Stromal cell of bone marrow (primary cell): ENCODE data around the gene NCAM2.

ENCODE experiments used
- DNase-seq: peaks from one replicate; pipeline ENCODE4 v3.0.0-alpha.2; 2012; ENCODE audit warnings: low read depth

NCAM2 gene

DNA sequence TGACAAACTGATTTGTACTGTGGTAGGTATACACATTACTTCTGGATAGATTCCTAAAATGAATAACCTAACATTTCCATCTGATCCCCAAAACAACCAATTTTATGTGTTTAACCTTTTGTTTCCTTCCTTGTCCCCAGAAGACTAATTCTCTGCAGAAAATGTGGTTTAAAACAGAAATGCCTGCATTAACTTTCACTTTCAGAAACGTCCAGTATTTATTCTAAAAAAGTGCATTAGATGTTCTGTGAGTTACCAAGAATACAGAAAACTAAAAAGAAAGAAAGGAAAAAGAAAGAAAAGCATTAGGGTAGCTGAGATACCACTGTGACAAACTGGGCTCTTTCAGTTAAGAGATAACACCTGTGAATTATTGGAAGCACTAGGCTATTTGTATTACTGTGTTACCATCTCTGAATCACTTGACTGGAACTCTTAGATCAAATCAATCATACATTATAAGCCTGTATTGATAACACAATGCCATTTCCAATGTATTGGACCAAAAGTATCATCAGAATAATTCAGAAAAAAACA, 177.7 kb downstream of the NCAM2 start:
- no peak for DNase-seq

DNA sequence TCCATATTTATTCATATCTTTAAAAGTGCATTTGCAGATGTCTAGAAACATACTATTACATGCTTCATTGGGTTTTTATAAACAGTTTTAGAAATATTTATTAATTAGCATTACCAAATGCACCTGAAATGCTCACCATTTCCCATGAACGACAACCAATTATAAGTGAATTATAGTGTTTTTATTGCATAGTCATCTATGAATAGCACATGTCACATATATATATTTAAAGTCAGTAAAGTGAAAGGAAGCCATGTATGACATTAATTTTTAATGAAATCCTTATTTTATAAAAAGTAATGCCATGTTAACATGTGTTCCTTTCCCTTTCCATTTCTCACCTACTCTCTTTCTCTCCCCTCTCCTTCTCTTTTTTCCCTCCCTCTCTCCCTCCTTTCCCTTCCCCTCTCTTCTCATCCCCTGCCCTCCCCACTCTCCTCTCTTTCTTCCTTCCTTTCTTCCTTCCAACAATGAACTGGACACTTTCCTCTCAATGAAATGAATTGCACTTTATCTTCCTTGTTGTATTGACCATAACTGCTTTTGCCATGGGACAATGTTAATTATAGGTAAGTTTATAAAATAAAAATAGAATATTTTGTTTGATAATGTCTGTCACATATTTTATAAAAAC, 179.3 kb downstream of the NCAM2 start:
- no peak for DNase-seq

DNA sequence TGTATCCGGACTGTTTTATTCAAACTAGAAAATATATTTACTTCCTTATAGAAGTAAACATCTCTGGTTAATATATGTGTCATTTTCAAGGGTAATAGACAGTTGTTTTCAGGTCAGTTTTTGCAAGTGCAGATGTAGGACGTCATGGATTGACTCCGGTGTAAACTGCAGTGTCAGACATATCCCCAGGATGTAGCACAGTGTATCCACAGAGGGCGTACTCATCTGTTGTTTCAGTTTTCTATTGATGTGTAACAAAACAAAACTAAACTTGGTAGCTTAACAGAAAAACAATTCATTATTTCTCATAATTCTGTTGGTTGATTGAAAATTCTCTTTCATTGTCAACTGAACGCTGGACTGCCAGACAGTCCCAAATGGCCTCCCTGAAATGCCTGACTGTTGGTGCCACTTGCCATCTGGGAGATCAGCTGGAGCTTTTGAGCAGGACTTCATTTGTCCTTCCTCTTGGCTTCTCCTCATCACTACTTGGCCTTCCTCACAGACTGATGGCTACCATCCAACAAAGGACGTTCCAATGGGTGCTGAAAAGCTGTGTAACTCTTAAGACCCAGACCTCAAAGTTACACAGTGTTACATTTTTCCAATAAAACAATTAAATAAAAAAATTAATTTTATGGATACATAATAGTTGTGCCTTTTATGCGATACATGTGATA, 181.6 kb downstream of the NCAM2 start:
- no peak for DNase-seq

DNA sequence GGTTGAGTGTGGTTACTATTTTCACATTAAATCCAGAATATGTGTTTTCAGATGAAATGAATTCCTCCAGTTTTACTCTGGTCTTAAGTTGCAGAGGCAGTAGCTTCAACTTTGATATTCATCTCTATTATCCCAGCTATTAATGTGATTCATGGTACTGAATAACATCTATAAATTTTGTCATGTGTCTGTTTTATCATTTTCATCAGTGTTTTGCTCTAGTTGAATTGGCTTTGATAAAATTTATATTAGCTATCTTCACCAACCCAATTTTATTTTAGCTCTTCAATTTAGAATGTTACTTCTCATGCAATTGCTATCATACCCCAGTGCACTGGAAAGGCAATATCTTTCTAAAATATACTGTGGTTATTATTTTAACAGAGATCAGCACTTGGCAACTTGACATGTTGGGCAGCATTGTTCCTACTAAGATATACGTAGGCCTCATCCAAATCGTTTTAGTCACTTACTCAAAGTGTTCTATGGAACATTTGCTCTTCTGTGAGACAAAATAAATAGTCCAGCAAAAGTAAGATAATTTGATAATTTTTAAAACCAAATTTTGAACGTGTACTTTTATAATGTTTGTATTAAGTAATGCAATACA, 184.3 kb downstream of the NCAM2 start:
- no peak for DNase-seq

DNA sequence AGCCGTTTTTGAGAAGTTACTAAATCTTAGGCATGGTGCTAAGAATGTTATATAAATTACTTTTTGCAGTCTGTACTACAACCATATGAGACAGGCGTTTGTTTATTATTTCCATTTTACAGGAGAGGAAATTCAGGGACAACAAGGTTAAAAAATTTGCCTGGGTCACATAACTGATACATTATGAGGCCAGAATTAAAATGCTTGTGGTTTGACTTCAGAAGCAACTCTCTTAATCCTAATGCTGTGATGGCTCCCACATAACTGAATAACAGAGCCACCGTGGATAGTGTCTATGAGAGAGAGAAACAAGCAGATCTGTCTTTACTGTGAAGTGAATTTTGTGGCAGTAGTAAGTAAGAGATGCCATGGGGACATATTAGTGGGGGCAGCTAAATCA, 184.9 kb downstream of the NCAM2 start:
- no peak for DNase-seq

DNA sequence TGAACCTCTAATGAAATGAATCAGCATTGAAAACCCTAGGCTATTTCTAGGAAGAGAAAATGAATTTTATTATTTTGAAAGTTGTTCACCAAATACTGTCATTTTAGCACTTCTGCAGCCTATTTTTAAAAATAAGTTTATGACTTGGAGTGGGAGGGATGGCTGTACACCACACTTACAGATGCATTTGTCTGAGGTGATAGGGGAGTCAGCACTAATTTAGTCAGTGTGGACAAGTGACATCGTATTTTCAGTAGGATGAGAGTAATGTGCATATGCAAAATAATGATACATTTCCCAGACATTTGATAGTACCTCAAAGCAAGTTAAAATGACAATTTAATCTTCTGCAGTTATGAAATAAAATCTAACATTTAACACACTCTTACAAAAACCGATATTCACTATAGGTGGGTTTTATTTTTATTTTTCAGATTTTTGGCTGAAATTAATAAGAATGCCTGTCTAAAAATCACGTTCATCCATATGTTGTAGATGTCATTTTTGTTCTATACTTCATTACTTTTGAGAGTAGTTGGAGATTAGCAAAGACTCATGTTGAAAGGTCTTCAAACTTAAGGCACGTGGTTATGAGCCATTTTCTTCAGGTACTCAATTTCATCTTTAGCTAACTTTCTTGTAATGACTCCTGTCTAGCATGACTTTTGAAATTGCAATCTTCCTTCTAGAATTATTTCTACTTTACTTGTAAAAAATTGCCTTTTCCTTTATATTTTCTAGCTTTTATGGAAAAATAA, 186.7 kb downstream of the NCAM2 start:
- DNase-seq, result no peak

DNA sequence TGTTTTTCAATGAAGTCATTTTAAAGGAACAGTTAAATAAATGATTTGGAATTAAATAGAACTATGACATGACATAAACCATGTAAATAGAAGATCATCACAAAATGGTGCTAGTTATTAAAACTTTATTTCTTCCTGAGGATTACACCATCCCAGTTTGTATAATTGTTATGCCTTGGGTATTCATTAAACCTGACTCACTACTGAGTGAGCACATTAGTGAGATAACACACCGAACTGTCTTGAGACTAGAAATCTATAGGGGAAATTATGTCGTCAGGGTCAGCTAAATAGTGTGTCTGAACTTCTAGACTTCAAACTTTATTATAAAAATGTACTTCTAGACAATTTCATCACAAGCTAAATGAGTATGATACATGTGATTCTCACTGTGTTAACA, 189.4 kb downstream of the NCAM2 start:
- no peak for DNase-seq

DNA sequence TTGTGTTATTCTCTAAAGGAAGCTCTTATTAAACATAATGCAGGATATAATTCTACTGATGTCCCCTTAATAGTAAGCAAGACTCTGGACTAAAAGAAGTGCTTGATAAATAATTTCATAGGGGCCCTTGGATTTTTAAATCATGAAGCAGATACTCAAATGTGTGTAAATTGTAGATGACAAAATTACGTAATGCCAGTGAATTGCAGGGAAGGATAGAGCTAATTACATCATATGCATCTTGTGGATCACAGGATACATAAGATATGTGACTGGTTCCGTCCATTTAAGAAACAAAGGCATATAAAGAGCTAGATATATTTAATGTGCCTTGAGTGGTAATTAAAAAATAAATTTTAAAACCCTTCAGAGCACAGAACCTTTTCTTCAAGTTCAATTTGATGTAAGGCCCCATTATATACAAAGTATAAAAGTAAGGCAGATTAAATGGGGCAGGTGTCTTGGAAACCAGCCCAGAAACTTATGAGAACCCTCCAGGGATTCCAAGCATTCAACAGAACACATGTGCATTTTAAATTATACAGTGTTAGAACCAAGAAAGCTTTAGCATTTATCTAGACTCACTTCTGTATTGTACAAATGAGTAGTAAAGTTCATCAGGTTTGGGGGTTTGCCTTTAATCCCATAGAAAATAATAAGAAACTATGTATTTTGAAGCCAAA, 190.4 kb downstream of the NCAM2 start:
- no peak for DNase-seq

DNA sequence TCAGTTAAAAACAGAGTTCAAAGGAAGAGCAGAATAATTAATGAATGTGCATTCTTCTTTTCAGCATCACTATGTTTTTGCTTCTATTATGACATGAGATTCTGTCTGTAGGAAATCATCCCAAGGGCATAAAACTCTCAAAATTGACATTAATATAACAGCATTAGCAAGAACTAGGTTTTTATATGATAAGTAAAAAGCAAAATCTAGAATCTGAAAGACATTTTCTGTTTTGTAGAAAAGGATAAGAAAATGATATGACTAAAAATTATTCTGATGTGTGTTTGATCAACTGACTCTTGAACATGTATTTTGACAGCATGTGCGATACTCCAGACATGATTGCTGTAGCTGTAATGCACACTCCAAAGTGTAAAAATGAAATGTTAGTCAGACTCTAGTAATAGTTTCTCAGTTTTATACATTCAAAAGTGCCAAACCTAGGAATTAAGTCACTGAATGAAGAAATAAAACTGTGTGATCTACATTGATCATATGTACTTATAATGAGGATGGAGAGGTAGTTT, 197.3 kb downstream of the NCAM2 start:
- no peak for DNase-seq

DNA sequence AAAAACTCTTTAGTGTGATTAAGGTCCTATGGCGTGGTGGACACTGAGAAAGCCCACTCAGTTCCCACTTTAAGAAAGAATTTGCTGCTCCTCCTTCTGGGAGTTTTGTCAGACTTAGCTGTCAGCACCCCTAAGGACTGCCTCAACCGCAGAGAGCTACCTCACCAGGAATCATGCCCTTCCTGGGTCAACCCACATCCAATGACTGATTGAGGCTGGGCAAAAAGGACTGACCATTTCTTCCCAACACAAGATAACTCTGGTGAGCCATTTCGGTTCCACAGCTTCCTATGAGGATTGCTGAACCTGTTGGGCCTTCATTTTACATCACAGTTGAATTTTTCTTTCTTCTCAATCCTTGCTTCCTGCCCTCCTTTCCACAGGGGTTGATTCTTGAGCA, 197.9 kb downstream of the NCAM2 start:
- DNase-seq, result no peak

DNA sequence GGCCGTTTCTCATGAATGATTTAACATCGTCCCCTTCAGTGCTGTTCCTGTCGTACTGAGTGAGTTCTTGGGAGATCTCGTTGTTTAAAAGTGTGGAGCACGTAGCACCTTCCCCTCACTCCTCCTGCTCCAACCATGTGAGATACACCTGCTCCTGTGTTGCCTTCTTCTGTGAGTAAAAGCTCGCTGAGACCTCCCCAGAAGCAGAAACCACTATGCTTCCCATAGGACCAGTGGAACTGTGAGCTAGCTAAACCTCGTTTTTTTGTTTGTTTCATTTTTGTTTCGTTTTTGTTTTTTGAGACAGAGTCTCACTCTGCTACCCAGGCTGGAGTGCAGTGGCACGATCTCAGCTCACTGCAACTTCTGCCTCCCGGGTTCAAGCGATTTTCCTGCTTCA, 198.6 kb downstream of the NCAM2 start:
- DNase-seq, result no peak

DNA sequence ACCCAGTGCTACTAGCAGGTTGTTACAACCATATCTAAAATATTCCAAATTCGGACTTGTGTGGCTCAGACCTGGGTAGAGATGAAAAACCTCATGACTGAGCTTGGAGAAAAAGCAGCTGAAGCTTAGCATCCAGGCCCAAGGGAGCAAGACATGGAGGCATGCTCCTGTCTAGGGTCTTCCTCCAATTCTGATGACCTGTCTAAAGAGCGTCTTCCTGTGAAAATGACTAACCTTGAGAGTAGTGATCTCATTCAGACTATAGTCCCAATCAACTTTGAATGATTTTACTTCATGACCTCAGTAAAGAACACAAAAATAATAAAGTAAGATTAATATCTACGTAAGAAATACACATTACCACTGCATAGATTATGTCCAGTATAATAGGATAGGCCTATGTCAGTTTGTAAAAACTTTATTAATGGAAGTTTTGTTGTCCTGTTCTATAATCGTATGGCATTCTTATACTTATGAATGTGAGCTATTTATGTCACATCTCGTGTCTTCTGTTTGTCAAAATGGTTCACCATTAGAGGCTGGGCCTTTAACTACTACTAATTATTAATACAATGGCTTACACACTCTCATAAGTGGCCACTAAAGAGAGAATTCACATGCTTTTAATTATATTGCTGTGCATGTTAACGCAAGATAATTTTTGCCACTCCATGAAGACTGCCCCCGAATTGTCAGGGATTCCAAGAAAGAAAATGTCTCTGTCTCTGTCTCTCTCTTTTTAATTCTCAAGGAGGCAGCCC, 201.3 kb downstream of the NCAM2 start:
- DNase-seq, result no peak

DNA sequence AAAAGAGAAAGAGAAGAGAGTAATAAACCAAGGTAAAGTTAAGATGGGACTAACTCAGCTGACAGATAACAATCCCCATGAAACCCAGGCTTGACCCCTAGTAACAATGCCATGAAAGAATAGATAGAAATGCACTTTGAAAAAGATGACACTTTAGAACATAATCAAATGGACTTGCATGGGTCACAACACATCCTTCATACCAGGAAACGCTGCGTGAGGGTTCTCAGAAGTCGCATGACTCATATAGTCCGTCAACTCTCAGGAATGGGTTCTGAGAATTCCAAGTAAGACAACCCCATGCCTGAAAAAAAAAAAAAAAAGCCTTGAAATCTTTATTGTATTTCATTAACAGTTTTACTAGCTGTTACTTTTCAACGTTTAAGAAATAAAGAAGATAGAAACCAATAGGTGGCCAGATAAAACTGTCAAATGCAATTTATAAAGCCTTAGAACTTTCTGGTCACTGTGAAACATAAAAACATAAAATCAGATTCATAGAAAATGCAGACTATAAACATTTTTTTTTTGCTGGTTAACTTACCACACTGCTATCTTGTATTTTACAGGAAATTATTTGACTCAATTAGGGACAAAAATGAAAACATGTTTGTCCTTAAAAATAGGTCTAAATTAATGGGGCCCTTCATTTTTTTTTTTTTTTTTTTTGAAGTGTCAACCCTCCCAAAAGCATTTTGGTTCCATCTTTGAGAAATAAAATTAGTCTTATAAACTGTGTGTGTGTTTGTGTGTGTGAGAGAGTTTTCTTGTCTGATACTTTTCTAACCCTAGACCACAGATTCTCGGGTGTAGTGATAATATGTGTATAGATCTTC, 202.1 kb downstream of the NCAM2 start:
- DNase-seq, result peak; percentile 98

DNA sequence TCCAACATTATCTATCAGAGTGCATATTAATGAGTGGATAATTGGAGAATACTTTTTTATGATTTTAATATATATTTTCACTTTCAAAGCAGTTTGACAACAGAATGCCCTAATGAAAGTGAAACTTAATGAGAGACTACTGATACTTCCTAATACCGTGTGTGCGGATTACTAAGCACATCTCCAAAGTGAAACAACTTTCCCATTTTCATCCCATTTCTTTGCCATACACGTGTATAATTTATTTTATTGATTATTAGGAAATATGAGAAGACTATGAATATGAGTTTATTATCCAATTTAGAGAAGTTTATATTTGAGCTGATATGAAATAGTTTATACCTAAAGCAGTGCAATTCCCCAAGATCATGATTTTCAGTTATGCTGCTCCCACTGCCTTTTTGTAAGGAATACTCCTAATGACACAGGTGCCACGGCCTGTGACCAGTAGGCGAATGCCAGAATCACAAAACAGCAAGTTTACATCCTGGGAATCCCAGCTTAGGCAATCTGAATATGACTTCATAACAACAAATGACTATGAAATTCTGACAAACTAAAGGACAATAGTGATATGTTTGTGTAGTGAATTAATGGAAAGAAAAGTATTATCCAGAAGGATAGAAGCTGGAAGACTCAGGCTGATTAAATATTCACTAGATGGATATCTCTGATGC, 202.9 kb downstream of the NCAM2 start:
- no peak for DNase-seq

DNA sequence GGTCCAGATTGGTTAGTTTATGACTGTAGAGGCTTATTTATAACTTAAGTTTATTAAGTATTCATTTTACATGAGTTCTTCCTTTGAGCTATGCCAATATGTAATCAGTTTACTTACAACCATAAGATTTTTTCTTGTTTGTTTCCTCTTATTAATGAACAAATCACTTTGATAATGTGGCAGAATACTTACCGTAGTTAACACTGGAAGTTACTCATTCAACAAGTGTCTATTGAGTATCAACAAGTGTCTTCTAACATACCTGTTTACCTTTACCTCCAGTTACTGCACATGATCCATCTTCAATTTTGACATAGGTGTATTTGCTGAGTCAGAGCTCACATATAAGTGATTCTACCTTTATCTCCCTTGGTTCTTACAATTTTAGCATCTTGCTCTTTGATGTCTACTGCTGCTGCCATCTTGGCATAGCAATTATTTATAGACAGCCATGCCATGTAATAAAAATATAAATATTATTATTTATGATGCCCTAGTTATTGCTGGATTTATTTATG, 205.7 kb downstream of the NCAM2 start:
- no peak for DNase-seq

DNA sequence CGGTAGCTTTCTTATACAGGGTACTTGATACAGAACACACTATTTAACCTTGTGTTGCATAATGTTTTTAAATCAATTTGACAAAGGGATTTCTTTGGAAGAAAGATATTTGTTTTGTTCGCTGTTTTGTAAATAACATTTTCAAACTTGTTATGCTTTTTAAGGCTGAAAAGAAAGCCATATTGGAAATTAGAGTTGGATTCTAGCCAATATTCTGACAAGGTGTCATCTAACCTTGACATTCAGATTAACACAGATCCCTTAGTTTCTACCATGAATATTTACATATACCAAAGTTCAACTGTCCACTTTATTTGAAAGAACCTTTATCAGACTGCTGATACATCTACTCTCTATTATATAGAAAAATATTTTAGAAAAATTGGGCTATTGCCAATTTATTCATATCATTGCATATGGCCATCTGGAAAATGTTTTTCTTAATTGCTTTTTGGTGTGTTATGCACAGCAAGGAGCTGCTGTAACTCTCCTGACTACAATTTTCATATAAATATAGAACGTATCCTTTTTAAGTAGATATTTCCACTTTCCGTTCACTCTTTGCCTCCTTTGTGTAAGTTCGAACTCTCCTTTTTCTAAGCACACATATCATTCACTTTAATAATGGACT, 206.3 kb downstream of the NCAM2 start:
- DNase-seq, result no peak

DNA sequence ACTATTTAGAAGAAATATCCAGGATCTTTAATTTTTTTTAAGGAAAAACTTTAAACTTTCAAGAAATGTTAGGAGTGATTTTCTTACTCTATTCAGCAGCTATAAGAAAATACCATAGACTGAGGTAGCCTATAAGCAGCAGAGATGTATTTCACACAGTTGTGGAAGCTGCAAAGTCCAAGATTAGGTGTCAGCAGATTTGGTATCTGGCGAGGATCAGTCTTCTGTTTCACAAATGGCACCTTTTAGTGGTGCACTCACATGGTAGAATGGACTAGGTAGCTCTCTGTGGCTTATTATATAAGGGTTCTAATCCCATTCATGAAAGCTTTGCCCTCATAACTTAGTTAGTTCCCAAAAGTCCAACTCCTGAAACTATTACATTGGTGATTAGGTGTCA, 207.4 kb downstream of the NCAM2 start:
- DNase-seq, result no peak

DNA sequence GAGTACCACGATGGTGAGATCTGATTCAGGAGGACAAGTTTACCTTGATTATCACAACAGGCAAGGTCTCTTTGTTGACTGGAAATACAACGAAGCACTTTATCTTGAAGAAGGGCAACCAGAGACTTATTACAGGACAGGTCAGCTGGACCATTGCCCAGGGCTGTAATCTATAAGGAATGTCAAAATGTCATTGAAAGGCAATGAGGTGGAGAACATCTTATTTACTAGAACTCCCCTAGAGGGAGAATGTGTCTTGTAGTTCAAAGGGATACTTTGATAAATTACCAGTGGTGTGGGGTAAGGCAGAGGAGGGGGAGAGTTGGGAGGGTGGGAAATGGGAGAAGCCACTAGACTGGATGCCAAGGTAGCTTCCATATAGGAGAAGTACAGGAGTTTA, 212.3 kb downstream of the NCAM2 start:
- DNase-seq, result no peak

DNA sequence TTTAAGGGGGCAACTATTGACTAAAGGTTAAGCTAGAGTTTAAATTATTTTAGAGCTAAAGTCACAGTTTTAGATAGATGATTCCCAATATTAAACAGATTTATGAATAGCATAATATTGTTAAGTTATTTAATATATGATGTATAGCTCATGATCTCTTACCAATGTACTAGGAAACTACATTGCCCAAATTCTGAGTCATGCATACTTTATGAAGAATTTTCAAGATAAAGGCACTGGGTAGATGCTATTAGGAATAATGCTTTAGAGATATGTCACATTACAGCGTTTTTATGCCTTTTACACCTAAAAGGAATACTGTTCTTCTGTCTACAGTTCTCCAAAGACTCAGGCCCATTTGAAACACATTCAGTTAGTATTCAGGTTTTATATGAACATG, 215.1 kb downstream of the NCAM2 start:
- DNase-seq, result no peak
